GM19351 (cell line): ENCODE measurements around the gene COL5A2.

ENCODE experiments used
- ATAC-seq: cut with Tn5 transposase; IDR thresholded peaks from one replicate; pipeline ENCODE4 v1.9.1; 2021; ENCODE audit warnings: mild to moderate bottlenecking, moderate library complexity; ENCODE audit not compliant: unreplicated experiment

The COL5A2 gene

DNA sequence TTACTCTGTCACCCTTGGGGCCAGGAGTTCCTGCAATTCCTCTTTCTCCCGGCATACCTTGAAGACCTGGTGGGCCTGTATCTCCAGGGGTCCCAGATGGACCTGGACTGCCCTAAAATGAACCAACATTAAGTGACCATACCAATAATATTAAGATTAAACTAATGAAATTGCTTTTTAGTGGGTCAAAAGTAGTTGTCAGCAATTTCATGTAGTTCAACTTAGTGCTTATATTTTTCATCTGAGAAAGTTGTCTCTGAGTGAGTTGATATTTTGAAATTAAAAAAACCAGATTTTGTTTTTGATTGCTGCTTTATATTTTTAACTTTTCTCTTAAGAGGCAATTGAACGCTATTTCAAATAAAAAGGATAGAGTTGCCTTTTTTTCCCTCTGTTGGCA lies 122.2 kb downstream of the COL5A2 start:
- no peak for ATAC-seq

DNA sequence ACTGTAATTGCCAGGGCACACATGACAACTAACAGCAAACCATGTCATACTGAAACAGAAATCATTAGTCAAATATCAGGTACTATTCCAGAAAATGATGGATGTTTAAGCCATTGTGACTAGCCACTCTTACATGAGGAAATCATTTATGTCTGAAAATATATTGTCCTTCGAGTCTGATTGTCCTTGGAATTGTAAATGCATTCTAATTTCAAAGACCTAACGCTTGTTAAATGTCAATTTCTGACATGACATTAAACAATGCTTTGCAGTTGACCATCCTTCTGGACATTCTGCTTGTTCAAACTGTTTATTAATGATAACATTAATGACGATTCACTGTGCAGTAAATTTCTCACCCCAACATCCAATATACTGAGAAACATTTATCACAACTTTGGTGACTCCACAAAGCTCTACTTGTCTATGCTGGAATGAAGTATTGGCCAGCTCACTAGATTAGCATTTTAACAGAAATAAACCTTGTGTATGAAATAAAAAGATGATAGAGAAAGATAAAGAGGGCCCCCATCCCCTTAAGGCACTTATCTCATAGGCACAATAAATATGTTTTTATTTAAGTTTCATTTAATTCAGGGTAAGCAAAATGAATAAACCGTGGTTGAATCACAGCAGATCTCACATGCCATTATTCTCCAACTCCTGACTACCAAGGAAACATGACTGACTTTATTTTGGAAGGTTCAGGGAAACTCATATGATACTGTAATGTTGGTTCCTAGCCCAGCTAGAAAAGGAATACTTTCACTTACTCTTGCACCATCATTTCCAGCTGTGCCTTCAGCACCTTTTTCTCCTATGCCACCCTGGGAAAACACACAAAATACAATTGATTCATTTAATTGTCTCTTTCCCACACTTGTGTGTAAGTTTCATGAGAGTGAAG lies 123.1 kb downstream of the COL5A2 start:
- ATAC-seq = no peak

DNA sequence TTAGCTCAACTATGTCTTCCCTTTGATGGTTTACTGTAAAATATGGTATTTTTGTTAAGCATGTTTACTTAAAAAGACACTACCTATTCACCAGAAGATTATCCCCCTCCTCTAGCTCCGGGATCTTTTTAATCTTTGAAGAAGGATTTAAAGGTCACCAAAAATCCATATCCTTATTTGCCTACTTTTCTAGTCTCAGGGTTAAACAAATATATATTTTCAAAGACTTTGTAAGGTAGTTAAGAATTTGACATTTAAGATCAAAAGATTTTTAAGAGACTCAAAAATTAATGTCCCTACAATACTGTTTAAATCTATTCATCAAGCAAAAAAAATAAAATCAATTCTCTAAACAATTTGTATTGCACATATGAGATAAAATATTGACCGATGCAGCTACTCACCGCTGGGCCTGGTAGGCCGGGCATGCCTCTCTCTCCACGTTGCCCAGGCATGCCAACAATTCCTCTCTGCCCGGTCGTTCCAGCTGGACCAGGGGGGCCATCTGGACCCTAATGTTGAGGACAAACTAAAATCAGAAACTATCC lies 129.3 kb downstream of the COL5A2 start:
- no peak for ATAC-seq

- no peak for ATAC-seq
These were observed 129.8 kb downstream of the COL5A2 start for GRCh38 chr2:189049709-189050164.

GRCh38 chr2:189048189-189048588 lies 131.4 kb downstream of the COL5A2 start:
- no peak for ATAC-seq

- no peak for ATAC-seq
These were observed 132.2 kb downstream of the COL5A2 start for GRCh38 chr2:189047171-189047888.

DNA sequence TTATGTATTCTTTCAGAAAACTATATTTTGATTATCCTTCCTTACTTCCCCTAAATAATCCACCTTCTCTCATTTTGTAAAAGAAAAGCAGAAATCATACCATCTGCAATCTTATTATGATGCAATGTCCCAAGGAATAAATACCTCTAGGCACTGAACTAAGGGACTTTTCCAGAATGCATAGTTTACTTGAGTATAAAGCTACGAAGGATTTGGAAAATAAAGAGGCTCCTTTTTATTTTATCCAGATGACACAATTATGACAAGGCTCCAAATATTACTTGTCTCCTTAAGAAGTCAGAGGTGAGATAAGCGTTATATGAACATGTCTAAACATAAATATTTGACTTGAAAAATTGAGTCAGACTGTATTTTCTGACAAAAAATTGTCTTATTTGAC lies 133.2 kb downstream of the COL5A2 start:
- no peak for ATAC-seq

DNA sequence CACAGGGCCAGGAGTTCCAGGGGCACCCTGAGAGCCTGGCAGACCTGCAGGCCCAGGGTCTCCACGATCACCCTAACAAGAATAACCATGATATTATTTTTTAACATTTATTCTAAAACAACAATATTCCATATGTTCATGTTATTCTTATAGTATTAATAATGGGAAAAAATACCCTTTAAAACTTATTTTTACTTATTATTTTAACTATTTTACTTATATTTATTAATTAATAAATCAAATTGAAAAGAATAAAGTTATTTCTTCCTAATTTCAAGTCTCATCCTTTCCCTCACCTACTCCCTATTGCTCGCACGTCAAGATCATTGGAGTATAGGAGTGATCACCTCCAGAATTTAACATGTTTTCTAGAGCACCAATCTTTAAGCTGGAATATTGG lies 133.7 kb downstream of the COL5A2 start:
- ATAC-seq = no peak

DNA sequence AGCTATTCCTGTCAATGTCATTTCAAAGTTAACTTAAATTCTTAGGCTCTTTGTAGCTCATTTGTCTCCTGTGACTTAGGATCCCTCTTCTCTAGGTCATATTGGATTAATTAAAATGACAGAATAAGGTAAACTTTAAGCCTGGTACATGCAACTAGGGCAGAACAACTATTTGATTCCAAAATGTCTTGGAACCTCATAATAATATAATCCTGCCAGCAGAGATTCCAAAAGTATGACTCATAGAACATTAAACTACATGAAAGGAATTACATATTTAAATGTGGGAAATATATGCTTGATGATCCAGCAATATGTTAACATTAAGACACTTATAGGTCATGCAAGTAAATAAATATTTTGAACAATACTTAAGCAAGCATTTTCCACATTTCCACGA lies 142.0 kb downstream of the COL5A2 start:
- no peak for ATAC-seq

GRCh38 chr2:189024901-189025618 lies 154.5 kb downstream of the COL5A2 start:
- peak; percentile 92 for ATAC-seq

GRCh38 chr2:189022492-189022891 lies 157.1 kb downstream of the COL5A2 start:
- ATAC-seq = no peak

DNA sequence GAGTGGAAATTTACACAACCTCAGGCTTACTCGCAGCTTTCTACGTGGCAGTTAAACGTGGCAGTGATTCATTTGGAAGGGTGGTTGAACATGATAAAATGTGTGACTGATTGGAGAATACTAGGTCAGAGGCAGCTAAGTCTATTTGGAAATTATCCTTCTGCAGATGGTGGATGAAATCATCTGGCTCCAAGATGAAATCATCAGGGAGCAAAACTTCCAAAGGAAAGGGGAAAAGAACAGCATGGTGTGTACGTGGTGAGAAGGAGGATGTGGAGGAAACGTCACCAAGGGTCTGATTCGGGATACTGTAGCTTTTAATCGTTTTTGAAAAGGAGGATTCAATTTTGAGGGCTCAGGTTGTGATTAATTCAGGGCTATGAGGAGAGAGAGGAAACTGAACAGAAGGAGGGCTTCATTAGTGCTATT lies 157.5 kb downstream of the COL5A2 start:
- no peak for ATAC-seq

DNA sequence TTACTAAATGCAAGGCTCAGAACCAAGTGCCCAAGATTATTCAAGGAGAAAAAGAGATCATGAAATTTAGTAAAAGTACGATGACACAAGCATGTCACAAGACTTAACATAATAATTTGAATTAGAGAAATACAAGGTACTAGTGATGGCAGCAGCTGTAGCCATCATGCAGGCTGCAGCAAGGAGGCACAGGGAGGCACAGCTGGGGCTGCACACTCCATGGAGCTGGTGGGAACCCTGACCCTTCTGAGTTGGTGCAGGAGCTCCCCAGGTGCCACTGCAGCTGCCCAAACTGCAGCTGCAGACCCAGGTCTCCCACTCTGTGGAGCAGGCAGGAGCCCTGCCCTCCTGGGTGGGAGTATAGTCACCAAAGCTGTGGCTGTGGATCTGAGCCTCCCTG lies 159.4 kb downstream of the COL5A2 start:
- no peak for ATAC-seq

DNA sequence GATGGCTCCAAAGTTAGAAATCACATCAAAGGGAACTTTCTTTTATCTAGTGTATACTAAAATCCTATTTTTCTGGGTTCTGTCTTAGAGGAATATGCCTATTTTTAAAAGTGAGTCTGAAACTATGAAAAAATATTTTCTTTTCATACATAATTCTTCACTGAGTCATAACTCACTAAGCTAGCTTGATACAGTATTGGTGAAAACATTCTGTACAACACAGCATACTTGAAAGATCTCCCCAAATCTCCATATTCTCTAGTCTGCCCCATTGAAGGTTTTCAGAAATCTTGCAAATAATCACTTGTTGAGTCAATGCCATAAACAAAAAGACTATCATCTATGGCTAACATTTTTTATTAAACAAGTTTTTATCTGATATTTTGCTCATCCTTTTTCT lies 160.9 kb downstream of the COL5A2 start:
- ATAC-seq = no peak

DNA sequence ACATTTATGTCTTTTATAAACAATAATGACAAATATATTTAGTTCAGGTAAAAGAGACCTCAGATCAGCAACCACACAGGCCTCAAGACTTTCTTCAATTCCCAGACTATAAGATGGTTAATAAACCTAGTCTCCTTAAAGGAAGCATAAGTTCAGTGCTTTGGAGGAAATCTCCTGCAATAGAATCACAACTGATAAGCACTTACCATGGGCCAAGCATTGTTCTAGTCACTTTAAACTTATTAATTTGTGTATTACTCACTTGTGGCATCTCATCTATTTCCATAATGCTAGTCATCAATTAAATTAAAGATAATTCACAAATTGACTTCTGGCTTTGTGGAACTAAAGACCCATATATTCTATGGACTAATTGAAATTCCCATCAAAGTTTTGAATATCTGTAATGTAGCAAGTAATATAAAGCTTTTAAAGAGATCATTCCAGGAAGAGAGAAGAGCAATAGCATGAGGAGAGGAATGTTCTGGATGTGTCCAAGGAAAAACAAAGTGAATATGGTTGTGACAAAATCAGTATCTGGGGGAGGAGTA lies 163.2 kb downstream of the COL5A2 start:
- ATAC-seq = no peak

DNA sequence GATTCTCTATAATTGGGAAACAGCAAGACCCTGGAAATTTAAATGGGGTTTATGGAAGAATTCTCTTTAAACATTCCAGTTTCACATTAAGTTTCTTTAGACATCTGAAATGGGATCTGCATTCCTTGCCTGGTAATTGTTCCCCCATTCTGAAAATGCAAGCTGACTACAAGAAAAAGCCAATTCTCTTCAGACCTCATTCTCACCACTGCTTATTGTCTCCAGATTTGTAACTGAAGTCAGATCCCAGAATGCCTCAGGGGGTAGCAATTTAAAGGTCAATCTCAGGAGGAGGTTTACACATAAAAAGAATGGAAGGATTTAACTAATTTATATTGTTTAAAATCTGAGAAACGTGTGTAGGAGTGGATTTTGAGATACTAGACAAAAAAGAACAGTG lies 164.2 kb downstream of the COL5A2 start:
- no peak for ATAC-seq

DNA sequence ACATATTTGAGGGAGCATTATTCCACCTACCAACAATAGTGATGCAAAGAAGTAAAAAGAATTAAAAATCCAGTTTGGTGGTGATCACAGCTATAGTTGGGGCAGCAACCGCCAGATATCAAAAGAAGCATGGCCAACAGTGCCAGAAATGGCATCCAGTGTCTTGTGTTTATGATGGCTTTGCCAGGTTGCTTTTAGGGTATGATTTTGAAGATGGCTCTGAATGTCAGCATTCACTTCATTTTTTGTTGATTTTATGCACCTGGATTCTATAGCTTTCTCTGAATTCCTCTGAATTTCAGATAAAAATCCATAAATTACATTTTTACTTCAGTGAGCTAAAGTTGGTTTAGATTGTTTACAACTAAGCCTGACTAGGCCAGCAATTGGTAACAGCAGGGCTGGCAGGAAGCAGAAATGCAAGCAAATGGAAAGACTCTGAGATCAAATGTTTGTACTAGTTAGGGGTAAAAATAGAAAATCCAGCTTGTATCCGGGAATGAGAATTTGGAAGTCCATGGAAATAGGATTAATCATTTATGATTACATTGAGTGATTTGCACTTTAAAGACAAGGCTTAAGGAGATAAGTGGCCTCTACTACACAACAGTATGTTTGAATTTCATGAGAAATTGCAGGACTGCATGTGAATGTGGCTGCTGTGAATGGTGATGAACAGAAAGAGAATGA lies 165.0 kb downstream of the COL5A2 start:
- no peak for ATAC-seq

DNA sequence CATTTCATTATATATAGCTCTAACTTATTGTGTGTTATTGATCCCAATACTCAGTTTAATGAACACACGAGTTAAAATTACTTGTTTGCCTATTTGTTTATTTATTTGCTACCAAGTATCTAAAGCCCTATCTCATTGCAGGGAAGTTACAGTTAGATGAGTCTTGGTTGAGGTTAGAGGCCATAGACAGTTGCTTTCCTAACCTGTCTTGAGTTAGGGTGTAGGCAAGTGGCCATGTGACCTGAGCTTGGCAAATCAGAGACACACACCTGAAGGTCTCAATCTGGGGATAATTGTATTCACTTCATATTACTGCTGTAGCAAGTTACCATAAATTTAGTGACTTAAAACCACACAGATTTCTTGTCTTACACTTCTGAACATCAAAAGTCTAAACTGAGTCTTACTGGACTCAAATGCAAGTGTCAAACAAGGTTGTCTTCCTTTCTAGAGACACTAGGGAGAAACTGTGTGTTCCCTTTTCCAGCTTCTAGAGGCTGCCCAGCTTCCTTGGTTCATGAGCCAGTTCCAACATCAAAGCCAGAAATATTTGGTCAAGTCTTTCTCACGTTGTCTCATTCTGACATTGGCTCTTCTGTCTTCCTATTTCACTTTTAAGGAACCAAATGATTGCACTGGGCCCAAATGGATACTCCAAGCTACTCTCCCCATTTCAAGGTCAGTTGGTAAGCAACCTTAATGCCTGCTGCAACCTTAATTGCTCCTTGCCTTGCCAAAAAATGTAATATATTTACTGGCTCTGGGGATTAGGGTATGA lies 165.7 kb downstream of the COL5A2 start:
- ATAC-seq = no peak

- no peak for ATAC-seq
These were observed 166.5 kb downstream of the COL5A2 start for GRCh38 chr2:189013031-189013430.
